ENCODE measurements around the gene PCAT7. TPM values are rescaled to one million over a fixed set of nuclear protein-coding genes. Genes with fewer than 3 reads are reported as not detected.
"Not testable (repeated sequence)": the region's sequence is repeated elsewhere in the genome, so short reads cannot be mapped to it uniquely, and the experiment has no call there.

The PCAT7 gene
- total RNA-seq, 4 donors from 2014 or later, result 0.34 TPM; not detected in 3

- H3K4me3 ChIP-seq (ENCODE audit: low read depth, poor library complexity, severe bottlenecking), result no peak overlapping the region
- 18 to 28% methylated on average over 2 of the region's 2 CpGs for WGBS, 2 donors
- intact Hi-C loops (cut with DNase I; ENCODE audit: low total_unique reads), result no loop called here
- TF ChIP-seq POLR2A (IDR thresholded peaks at IDR 0.05) (no peak), CTCF (IDR thresholded peaks at IDR 0.05) (no peak)
- no peak for DNase-seq (ENCODE audit: low spot score in 2 of 2)
Observed at GRCh38 chr9:94577571-94577970, 22.7 kb downstream of the PCAT7 start.

GRCh38 chr9:94581728-94582127, 26.8 kb downstream of the PCAT7 start:
- no peak for DNase-seq (ENCODE audit: low spot score in 2 of 2)
- intact Hi-C loops (cut with DNase I; ENCODE audit: low total_unique reads), result no loop called here
- TF ChIP-seq CTCF (IDR thresholded peaks at IDR 0.05) (no peak), POLR2A (IDR thresholded peaks at IDR 0.05) (no peak)
- no peak overlapping the region for H3K4me3 ChIP-seq (ENCODE audit: low read depth, poor library complexity, severe bottlenecking)
- WGBS, 2 donors, result 68 to 73% methylated on average over 5 of the region's 5 CpGs

GRCh38 chr9:94584555-94584954, 29.7 kb downstream of the PCAT7 start:
- 71 to 72% methylated on average over 6 of the region's 6 CpGs for WGBS, 2 donors
- DNase-seq (ENCODE audit: low spot score in 2 of 2), result peak in 1 of 2 donors; percentile 42
- intact Hi-C loops (cut with DNase I; ENCODE audit: low total_unique reads), result no loop called here
- TF ChIP-seq CTCF (IDR thresholded peaks at IDR 0.05) (no peak), POLR2A (IDR thresholded peaks at IDR 0.05) (no peak)
- H3K4me3 ChIP-seq (ENCODE audit: low read depth, poor library complexity, severe bottlenecking), result no peak overlapping the region

GRCh38 chr9:94586316-94586715, 31.4 kb downstream of the PCAT7 start:
- DNase-seq (ENCODE audit: low spot score in 2 of 2), result no peak
- no peak overlapping the region for H3K4me3 ChIP-seq (ENCODE audit: low read depth, poor library complexity, severe bottlenecking)
- intact Hi-C loops (cut with DNase I; ENCODE audit: low total_unique reads), result no loop called here
- no peak for TF ChIP-seq POLR2A (IDR thresholded peaks at IDR 0.05)
- no peak for TF ChIP-seq CTCF (IDR thresholded peaks at IDR 0.05)
- WGBS, 2 donors, result 77 to 83% methylated on average over 4 of the region's 4 CpGs

GRCh38 chr9:94586814-94587213, 31.9 kb downstream of the PCAT7 start:
- DNase-seq (ENCODE audit: low spot score in 2 of 2), result peak in 1 of 2 donors; percentile 65
- no peak overlapping the region for H3K4me3 ChIP-seq (ENCODE audit: low read depth, poor library complexity, severe bottlenecking)
- intact Hi-C loops (cut with DNase I; ENCODE audit: low total_unique reads), result no loop called here
- 37 to 55% methylated on average over 9 of the region's 9 CpGs for WGBS, 2 donors
- TF ChIP-seq CTCF (IDR thresholded peaks at IDR 0.05) (no peak), POLR2A (IDR thresholded peaks at IDR 0.05) (no peak)

GRCh38 chr9:94588681-94589080, 33.8 kb downstream of the PCAT7 start:
- TF ChIP-seq CTCF (IDR thresholded peaks at IDR 0.05) (no peak), POLR2A (IDR thresholded peaks at IDR 0.05) (no peak)
- WGBS, 2 donors, result 89 to 93% methylated on average over 9 of the region's 9 CpGs

GRCh38 chr9:94591046-94591545, 36.2 kb downstream of the PCAT7 start:
- DNase-seq (ENCODE audit: low spot score in 2 of 2), result peak in 1 of 2 donors; percentile 56
- WGBS, 2 donors, result 72 to 86% methylated on average over 11 to 19 of the region's 38 CpGs

More at GRCh38 chr9:94588681-94589080, 33.8 kb downstream of the PCAT7 start:
- no peak overlapping the region for H3K4me3 ChIP-seq (ENCODE audit: low read depth, poor library complexity, severe bottlenecking)
- intact Hi-C loops (cut with DNase I; ENCODE audit: low total_unique reads), result no loop called here
- DNase-seq (ENCODE audit: low spot score in 2 of 2), result peak in 1 of 2 donors; percentile 73

More at GRCh38 chr9:94591046-94591545, 36.2 kb downstream of the PCAT7 start:
- H3K4me3 ChIP-seq (ENCODE audit: low read depth, poor library complexity, severe bottlenecking); intact Hi-C loops (cut with DNase I; ENCODE audit: low total_unique reads): not testable (repeated sequence)
